ENCODE measurements around the gene ZNF692.

The ZNF692 gene

DNA sequence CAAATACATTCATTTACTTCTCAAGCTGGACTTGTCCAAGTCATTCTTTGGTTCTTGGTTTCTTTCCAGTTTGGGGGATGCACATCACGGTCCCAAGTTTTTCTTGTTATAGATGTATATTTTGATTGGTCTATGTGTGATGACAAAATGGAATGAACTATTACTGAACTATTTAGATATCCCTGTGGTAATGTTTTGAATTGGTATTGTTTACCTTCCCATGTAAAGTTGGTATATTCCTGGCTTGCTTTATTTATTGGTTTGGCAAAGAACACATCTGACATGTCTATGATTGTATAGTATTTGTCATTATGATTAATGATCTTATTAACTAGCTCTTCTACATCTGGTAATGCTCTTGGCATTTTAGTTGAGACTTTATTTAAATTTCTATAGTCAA lies 22.4 kb upstream of the ZNF692 start:
- no peak for DNase-seq (ENCODE audit: low read depth)

DNA sequence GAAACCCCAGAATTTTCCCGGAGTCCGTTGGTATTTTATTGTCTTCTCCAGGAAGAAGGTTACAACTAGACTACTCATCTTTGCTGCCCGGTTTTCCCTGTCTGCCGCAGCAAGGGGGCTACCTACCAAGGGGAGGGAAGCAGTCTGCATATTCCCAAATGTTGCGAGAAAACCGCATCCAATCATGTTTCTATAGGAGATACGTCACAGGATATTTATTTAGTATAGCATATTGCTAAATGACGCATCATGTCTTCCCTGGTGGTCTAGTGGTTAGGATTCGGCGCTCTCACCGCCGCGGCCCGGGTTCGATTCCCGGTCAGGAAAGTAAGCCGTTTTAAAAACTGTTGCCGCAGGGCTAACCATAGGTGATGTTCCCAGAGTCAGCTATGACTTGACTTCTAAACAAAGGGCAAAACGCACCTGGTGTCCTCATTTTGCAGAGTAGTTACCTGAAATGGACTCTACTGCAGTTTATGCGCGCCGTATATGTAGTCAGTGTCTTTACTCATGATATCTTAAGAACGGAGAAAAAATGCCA lies 15.2 kb upstream of the ZNF692 start:
- peak; percentile 74 for DNase-seq (ENCODE audit: low read depth)

DNA sequence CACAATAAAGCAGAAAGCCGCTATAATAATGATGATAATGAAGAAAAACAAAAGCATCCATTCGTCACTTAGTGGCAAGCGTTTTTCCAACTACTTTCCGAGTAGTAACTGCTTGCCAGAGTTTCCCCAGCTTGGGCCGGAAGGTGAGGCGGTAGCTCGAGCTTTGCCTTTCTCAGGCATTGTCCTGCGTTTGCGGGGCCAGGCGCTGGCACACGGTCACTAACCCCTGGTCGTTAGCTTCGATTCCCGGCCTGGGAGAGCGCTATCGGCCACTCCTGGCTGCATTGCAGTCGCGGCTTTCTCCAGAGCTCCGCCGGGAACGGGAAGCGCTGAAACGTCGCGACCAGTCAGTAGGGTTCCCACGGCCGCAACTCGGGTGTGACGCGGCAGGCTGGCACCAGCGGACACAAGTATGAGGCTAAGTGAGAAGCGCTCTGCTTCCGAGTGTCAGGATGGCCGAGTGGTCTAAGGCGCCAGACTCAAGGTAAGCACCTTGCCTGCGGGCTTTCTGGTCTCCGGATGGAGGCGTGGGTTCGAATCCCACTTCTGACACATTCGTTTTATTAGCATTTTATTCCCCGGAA lies 14.6 kb upstream of the ZNF692 start:
- peak; percentile 94 for DNase-seq (ENCODE audit: low read depth)

DNA sequence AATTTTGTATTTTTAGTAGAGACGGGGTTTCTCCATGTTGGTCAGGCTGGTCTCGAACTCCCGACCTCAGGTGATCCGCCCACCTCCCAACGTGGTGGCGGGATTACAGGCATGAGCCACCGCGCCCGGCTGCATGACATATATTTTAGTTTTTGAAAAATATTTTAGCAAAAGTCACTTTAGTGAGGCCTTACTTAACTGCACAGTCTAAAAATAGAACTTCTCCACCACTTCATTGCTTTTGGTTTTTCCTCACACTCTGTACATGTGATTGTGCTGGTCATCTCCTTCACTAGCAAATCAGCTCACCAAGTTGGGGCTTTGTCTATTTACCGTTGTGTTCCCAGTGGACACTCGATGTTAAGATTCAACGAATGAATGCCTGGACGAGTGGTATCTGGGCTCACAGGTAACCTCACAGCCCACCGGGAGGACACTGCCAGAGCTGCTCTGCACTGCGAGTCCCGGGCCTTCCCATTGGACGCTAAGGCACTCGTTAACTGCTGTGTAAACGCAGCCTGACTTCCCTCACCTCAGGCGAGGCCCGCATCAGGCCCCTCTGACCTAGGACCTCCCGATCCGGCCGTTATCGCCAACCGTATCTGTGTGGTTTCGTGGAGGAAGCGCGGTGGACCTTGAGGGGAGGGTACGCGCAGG lies 14.0 kb upstream of the ZNF692 start:
- DNase-seq (ENCODE audit: low read depth), result peak; percentile 35

DNA sequence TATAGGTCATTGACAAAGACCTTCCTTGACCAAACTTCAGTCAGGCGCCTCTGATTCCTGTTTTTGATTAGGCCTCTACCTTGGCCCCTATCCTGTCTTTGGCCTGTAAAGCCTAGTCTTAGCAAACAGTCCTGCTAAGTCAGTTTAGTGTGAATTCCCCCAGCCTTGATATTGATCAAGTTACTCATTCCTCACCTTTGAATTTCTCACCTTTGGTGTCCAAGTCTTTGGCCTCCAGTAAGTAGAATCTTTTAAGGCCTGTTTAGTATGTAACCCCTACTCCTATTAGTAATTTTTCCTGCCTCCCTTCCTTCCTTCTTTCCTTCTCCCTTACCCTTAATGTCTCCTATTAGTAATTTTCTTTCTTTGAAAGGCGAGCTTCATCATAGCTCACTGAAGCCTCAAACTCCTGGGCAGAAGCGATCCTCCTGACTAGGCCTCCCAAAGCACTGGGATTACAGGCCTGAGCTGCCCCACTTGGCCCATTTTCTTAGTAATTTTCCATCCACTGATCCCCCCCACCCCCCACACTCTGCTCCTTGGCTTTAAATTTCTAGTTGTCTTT lies 13.0 kb upstream of the ZNF692 start:
- DNase-seq (ENCODE audit: low read depth), result no peak

DNA sequence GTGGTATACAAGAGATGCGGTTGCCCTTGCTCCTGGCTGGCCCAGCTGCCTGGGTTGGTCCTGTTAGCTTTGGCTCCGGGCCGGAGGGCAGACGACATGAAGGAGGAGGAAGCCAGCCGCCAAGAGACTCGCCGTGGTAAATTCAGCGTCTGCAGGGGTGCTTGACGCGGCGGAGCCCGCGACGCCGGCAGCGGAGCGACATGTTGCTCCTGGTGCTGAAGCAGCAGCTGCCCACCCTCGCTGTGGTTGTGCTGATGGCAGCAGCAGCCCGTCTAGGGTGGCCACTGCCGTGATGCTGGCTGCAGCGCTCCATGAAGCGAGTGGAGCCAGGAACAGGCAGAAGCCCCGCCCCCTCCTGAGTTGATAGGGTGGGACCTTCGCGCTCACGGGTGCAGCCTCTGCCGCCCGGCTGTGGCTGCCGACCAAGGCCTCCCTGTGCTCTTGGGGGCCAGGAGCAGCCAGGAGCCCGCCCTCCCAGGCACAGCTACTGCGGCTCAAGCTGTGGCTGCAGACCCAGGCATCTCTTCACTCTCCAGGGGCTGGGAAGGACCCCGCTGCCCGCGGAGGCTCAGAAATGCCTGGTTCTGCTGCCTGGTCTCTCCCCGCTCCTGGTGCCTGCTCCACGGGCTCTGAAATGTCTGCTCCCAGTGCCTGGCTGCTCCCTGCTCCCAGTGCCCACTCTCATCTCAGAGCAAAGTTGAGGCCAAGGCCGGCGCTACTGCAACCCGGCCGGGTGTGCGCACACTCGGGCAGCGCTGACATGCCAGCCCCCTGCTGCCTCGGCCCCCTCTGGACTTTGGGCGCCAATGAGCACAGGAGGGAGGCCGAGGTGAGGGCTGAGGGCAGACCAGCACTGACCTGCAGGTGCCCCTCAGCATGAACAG lies 4.4 kb upstream of the ZNF692 start:
- peak; percentile 70 for DNase-seq (ENCODE audit: low read depth)

DNA sequence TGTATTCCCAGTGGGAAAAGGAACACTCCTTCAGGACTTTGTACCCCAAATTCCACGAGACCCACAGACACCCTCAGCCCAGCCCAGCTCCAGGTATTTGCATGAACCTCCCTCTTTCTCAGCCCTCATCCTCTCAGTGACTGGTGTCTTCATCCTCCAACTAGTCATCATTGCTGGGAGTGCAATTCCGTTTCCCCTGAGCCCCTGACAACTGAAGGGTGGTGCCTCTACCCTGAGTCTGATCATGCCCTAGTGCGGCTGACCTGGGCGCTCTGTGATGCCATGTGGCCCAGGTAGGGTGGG lies 3.8 kb upstream of the ZNF692 start:
- DNase-seq (ENCODE audit: low read depth), result no peak

DNA sequence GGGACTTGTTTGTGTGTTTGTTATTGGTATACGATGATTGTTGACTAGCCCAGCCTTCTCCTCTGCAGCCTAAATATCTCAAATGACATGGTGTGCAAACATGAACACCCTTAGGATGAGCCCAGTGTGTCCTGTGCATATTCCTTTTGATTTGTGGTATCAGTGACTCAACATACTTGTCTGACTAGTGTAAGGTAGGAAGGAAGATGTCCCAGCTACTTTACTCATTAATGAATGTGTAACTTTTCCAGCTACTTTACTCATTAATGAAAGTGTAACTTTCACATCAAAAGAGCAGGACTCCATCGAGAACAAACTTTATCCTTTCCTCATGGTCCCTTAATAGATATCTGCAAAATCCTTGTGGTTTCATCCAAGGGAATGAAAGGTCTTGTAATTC lies 2.7 kb upstream of the ZNF692 start:
- DNase-seq (ENCODE audit: low read depth), result no peak

DNA sequence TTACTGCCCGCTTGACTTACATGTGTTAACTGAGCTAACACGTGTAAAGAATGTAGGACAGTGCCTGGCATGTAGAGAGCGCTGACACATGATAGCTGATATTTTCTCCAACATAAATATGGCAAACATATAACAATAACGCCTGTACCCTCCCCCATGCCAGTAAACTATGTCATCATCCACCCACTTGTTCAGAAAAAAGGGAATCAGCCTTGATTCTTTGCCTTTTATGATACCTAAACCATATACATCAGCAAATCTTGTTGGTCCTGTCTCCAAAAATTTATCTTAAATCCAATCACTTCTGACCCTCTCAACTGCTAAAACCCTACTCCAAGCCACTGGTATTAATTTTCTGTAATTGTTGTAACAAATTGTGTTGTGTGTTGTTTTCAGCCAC lies 1.1 kb upstream of the ZNF692 start:
- no peak for DNase-seq (ENCODE audit: low read depth)

DNA sequence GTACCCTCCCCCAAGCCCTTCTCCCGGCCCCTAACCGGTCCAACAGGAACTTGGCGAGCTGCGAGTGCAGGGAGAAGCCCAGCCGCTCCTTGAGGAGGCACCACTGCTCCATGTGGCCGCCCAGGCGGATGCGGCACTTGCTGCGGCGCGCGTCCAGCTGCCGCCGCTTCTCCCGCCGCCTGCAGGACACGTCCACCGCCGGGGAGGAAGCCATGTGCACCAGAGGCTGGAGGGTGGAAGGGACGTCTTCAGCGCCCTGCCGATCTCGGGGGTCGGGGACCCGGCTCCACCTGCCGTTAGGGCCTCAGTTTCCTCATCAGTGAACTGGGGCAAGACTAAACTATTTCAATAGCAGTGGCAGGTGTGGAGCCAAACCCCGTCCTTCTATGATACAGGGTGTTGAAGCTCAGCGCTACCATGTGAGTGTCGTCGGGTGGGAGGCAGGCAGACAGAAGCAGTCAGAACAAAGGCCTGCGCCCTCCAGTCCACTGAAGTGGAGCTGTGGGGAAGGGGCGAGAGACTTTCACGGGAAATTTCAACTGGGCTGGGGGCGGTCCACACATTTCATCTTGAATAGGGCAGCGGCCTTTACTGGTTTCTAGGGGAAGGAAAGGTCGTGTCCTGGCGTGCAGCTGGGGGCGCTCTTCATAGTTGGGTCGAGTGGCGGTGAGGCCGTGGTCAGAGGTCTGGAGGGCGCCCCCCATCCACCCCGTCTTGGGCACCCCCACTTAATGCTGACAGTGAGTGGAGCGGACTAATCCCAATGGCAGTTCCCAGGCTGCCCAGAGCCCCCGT lies 592 bp downstream of the ZNF692 start:
- no peak for DNase-seq (ENCODE audit: low read depth)

DNA sequence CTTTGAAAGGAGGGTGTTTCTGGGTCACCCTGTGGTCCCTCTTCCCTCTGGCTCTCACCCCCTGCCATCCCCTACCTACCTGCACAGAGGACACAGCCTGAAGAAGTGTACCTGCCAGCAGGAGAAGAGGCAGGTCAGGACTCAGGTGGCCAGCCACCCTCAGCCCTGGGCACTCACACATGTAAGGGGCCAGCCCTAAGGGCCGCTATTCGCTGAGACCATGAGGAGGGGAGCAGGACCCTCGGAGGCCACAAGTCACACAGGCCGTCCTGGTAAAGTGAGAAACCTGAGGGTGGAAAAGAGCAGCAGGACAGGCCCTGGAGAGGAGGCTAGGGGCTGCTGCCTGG lies 1.2 kb downstream of the ZNF692 start:
- no peak for DNase-seq (ENCODE audit: low read depth)

DNA sequence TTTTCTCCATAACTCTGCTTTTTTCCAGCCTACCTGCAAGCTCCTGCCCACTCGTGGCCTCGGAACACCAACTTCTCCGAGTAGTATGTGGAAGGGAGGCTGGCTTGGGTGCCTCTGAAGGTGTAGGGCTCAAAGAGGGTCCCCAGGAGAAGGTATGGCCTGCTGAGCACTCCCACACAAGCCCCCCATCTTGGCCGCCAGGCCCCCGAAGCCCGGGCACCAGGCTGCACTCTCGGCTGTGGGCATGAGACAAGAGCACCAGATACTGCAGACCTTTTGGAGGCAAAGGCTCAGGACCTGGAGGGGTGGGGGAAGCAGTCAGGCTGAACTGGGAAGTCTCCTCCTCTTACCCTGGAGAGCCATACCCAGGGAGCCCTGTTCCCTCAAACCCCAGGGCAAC lies 1.7 kb downstream of the ZNF692 start:
- DNase-seq (ENCODE audit: low read depth), result no peak

DNA sequence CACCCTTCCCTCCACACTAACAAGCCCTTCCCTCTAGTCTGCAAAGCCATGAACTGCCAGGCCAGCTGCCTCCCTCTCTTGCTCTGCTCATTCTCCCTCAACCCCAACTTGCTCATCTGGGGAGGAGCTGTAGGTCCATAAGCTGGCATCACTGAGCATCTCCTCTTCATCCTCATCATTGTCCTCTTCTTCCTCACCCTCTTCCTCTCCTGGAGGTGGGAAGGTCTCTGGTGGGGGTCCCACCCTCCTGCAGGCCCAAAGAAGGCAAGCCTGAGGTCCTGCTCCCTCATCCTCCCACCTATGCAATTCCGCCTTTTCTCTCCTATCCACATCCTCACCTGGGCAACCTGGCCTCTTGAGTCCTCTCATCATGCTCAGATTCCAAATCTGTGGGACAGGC lies 2.7 kb downstream of the ZNF692 start:
- no peak for DNase-seq (ENCODE audit: low read depth)

DNA sequence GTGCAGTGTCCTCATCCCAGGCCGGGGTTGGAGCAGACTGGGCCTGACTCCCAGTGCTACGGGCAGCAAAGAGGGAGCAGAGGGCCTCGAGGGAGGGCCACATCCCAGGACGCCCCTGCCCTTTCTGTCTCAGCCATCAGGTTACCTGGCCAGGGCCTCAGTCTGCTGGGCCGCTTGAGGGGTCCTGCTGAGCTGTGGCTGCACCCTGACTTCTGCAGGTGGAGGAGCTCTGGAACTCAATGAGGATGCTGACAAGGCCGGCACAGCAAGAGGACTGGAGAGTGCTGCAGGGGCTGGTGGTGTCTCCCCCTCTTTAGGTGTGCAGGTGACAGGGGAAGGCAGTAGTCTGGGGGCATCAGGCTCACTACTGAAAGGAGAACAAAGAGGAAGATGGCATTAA lies 3.3 kb downstream of the ZNF692 start:
- no peak for DNase-seq (ENCODE audit: low read depth)

DNA sequence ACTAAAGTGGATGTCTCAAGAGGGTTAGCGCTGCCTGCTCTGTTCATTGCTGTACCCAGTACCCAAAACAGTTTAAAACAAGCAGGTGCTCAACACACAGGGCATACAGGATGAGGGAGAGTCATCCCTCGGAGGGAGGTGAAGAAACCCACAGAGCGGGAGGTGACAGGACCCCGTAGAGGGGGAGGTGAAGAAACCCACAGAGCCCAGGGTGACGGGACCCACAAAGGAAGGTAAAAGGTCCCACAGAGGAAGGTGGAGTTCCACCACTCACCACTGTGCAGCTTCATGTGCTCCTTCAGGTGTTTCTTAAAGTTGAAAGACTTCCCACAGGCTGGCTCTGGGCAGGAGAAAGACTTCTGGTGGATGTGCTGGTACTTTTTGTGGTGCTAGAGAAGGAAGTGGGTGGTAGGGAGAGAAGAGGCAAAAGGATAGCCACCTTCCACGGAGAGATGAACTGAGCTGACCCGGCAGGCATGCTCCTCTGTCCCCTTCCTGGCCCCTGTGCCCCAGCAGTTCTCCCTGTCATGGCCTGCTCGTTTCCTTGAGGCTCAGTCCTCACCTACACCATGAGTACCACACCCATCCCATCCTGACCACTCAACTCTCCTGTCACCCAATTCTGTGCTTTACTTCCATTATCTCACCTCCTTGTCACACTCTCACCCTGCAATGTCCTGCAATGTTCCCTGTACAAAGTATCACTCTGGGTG lies 5.1 kb downstream of the ZNF692 start:
- DNase-seq (ENCODE audit: low read depth), result no peak

DNA sequence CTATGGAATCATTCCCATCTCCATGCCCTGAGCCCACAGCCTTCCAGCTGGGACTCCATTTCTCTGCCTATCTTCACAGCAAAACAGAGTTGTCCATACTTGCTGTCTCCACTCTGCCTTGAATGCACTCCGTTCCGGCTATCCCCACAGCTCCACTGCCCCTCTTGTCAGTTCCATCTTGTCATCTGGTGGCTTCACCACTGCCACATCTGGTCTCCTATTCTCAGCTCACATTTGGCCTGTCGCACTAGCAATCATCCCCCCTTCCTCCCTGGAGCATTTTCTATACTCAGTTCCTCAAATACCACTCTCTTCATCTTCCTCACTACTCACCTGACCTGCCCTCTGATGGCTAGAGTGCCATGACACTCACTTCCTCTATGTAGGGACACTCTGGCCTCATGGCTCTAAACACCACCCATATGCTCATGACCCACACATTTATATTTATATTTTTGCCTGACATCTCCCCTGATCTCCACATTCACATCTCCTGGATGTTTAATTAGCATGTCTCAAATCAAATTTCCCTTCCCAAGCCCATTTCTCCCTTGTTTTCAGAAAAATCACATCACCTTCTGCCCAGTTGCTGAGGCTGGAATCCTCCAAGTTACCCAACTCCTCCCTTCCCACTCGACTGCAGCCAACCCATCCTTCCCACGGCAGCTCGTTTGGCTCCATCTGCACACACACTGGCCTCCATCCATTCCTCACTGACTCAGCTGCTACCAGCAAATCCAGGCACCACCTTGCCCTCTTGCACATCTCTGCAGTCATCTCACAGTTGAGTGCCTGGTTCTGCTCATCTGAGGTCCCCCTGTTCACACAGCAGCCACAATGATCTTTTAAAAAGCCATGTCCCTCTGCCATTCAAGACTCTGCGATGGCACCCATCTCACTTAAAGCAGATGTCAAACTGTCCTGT lies 6.1 kb downstream of the ZNF692 start:
- DNase-seq (ENCODE audit: low read depth), result no peak

DNA sequence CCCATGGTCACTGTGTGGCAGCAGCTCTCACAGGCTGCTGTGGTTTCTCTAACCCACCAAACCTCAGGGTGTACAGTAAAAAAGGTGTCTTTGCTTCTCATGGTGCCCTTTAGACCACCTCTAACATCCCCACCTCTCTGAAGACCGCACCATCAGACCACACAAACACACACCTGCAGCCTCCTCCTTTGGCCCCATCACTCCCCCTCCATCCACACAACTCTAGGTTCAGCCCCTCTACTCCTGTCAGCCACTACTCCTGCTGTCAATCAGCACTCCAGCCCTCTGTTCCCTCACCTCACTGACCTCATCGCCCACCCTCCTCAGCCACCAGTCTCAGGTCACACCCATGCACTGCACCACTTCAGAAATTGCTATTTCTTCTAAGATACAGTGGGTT lies 7.5 kb downstream of the ZNF692 start:
- no peak for DNase-seq (ENCODE audit: low read depth)

DNA sequence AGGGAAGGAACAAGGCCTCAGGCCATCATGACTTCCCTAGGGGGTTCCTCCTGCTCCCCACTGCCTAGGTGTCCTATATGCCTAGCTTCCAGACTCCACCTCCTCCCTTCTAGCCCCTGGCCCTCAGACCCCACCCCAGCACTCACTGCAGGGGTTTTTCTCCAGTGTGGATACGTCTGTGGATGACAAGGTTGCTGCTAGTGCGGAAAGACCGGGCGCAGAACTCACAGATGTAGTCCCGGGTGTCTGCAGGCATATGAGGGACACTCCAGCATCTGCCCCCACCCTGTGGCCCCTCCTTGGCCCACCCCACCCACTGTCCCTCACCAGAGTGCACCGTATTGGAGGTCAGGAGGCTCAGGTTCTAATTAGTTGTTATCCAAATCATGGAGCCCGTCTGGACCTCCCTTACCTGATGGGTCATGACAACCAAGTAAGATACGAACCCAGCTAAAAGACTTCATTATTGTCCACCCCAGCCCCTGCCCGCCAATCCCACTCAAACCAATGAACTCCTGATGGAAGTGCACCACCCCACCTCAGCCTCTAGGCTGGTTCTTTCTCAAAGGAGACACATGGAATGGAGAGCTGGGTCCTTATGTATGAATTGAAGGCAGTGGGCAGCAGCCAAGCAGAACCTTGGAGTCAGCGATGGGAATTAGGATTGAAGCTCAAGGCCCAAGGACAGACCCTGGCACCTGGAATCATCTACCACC lies 8.2 kb downstream of the ZNF692 start:
- DNase-seq (ENCODE audit: low read depth), result no peak

DNA sequence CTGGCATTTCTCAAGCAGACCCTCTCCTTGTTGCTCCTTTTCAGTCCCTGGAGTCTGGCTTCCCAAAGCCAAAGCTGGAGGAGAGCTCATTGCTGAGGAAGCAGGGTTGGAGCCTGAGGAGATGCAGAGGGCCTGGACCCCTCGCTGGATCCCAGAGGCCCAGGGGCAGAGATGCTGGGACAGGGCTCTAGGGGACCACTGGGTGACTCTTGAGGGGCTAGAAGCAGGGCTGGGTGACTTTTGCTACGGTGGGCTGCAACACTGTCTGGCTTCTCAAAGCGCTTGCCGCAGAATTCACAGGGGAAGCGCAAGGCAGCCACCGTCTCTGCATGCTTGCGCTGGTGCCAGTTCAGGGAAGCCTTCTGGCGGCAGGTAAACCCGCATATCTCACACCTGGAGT lies 8.8 kb downstream of the ZNF692 start:
- no peak for DNase-seq (ENCODE audit: low read depth)

DNA sequence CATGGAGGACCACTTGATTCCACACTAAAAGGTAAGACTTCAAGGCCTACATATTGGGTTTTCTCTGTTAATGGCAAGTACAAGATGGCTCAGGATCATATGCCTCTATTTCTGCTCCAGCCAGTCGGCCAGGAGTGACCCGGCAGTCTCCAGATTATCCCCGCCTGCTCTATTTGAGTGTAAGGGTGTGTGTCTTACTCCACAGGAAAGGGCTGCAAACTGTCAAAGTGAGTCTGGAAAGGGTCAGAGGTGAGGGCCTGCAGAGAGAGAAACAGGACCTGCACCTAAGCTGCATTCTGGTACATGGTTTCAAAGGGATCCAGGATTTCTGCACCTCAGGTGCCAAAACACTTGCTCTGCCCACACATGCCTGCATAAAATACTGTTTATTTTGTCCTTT lies 9.2 kb downstream of the ZNF692 start:
- no peak for DNase-seq (ENCODE audit: low read depth)
